Measurements from ENCODE around the gene ACVR1C. TPM values are rescaled to one million over a fixed set of nuclear protein-coding genes. Genes with fewer than 3 reads are reported as not detected.

The ACVR1C gene
- total RNA-seq, 1 experiment from 2014 or later = 1.2 TPM

- Mint-ChIP-seq H3K9me3 (peaks cover 23% of the 10 kb centered on the region), H3K4me1 (no peaks in the 10 kb centered on the region), H3K36me3 (peaks cover 12% of the 10 kb centered on the region), H3K4me3 (no peak overlapping the region), H3K27ac (no peak overlapping the region), H3K27me3 (ENCODE audit: low read depth) (peaks cover 8% of the 10 kb centered on the region; the same call in 1 of the 2 replicates)
- DNase-seq (ENCODE audit: low spot score) = no peak
- TF ChIP-seq ESRRA (CRISPR knock-in tag; IDR thresholded peaks at IDR 0.05; ENCODE audit: borderline replicate concordance) = no peak
- TF ChIP-seq ZNF396 (CRISPR knock-in tag; IDR thresholded peaks at IDR 0.05; ENCODE audit: borderline replicate concordance) = no peak
- no peak for TF ChIP-seq MXD4 (CRISPR knock-in tag; IDR thresholded peaks at IDR 0.05; ENCODE audit: borderline replicate concordance)
- TF ChIP-seq SMAD3 (CRISPR knock-in tag; IDR thresholded peaks at IDR 0.05; ENCODE audit: borderline replicate concordance) = no peak
- no peak for TF ChIP-seq ZNF138 (CRISPR knock-in tag; conservative IDR thresholded peaks at IDR 0.05)
- no peak for TF ChIP-seq ATF3 (CRISPR knock-in tag; conservative IDR thresholded peaks at IDR 0.05)
- no peak for TF ChIP-seq USF1 (CRISPR knock-in tag; IDR thresholded peaks at IDR 0.05)
- TF ChIP-seq OVOL2 (CRISPR knock-in tag; IDR thresholded peaks at IDR 0.05; ENCODE audit: borderline replicate concordance) = no peak
- no peak for TF ChIP-seq ZNF317 (CRISPR knock-in tag; IDR thresholded peaks at IDR 0.05; ENCODE audit: borderline replicate concordance, low read depth)
- ChIA-PET POLR2A (no interaction called here), CTCF (interaction anchor here (0.8 to 0.9 kb wide), 2 partner anchors 91 to 122 kb away, joined by 3 read pairs; partner anchors contain the start of gene ACVR1C)
- no peak for ATAC-seq
Observed at GRCh38 chr2:157506586-157506985, 122.1 kb downstream of the ACVR1C start.

GRCh38 chr2:157504623-157505022 lies 124.0 kb downstream of the ACVR1C start:
- H3K9me3 Mint-ChIP-seq = peaks cover 9% of the 10 kb centered on the region
- ATAC-seq (no peak), DNase-seq (ENCODE audit: low spot score) (no peak)
- H3K4me1 Mint-ChIP-seq = no peaks in the 10 kb centered on the region
- ChIA-PET POLR2A (no interaction called here), CTCF (interaction anchor here (1.2 to 1.6 kb wide), 2 partner anchors 93 to 124 kb away, joined by 5 read pairs; partner anchors contain the start of gene ACVR1C)
- H3K27me3 Mint-ChIP-seq (ENCODE audit: low read depth) = peaks cover 3% of the 10 kb centered on the region; the same call in 1 of the 2 replicates
- H3K27ac Mint-ChIP-seq = no peak overlapping the region
- no peak for TF ChIP-seq ZNF232 (CRISPR knock-in tag; IDR thresholded peaks at IDR 0.05)
- TF ChIP-seq TEAD1 (CRISPR knock-in tag; IDR thresholded peaks at IDR 0.05) = no peak
- no peak for TF ChIP-seq CDX4 (CRISPR knock-in tag; IDR thresholded peaks at IDR 0.05; ENCODE audit: borderline replicate concordance)
- TF ChIP-seq E2F1 (CRISPR knock-in tag; IDR thresholded peaks at IDR 0.05) = no peak
- TF ChIP-seq RORB (CRISPR knock-in tag; IDR thresholded peaks at IDR 0.05) = no peak
- no peak for TF ChIP-seq TCF7 (CRISPR knock-in tag; IDR thresholded peaks at IDR 0.05; ENCODE audit: low read depth)
- TF ChIP-seq ESRRA (CRISPR knock-in tag; IDR thresholded peaks at IDR 0.05; ENCODE audit: borderline replicate concordance) = no peak
- no peak for TF ChIP-seq FOXP1 (CRISPR knock-in tag; IDR thresholded peaks at IDR 0.05; ENCODE audit: borderline replicate concordance)
- TF ChIP-seq ZNF263 (CRISPR knock-in tag; IDR thresholded peaks at IDR 0.05; ENCODE audit: low read depth) = no peak
- TF ChIP-seq ZNF138 (CRISPR knock-in tag; conservative IDR thresholded peaks at IDR 0.05) = no peak
- no peak for TF ChIP-seq TP53 (CRISPR knock-in tag; IDR thresholded peaks at IDR 0.05)
- TF ChIP-seq ZBTB21 (CRISPR knock-in tag; IDR thresholded peaks at IDR 0.05; ENCODE audit: borderline replicate concordance) = no peak
- H3K36me3 Mint-ChIP-seq = peaks cover 2% of the 10 kb centered on the region; the same call in 1 of the 2 replicates
- no peak overlapping the region for H3K4me3 Mint-ChIP-seq

GRCh38 chr2:157501026-157501425 lies 127.6 kb downstream of the ACVR1C start:
- peaks cover 5% of the 10 kb centered on the region for H3K9me3 Mint-ChIP-seq
- CTCF ChIA-PET = no interaction called here
- ATAC-seq = no peak

More at GRCh38 chr2:157501026-157501425, 127.6 kb downstream of the ACVR1C start:
- no peak overlapping the region for H3K4me3 Mint-ChIP-seq
- TF ChIP-seq HMGXB4 (CRISPR knock-in tag; IDR thresholded peaks at IDR 0.05) (no peak), NFYB (CRISPR knock-in tag; conservative IDR thresholded peaks at IDR 0.05; ENCODE audit: low read depth) (no peak), ZNF263 (CRISPR knock-in tag; IDR thresholded peaks at IDR 0.05; ENCODE audit: low read depth) (no peak), FOXJ3 (CRISPR knock-in tag; IDR thresholded peaks at IDR 0.05; ENCODE audit: borderline replicate concordance) (no peak)
- DNase-seq (ENCODE audit: low spot score) = no peak
- no peak overlapping the region for H3K27ac Mint-ChIP-seq
- H3K36me3 Mint-ChIP-seq = peaks cover 2% of the 10 kb centered on the region; the same call in 1 of the 2 replicates
- peaks cover 7% of the 10 kb centered on the region for H3K4me1 Mint-ChIP-seq
- POLR2A ChIA-PET = no interaction called here
- H3K27me3 Mint-ChIP-seq (ENCODE audit: low read depth) = no peaks in the 10 kb centered on the region; the same call in 1 of the 2 replicates
